Left colon (tissue), 2 donors: ENCODE data around the gene HJV. TPM values are rescaled to one million over a fixed set of nuclear protein-coding genes. Genes with fewer than 3 reads are reported as not detected.

Experiments used
- ATAC-seq: fragments of 200-7000 bp; cut with Tn5 transposase; one replicate; pipeline ENCODE4 v1.9.1; 2020; ENCODE audit warnings: mild to moderate bottlenecking, moderate library complexity
- DNase-seq, 2 donors: peaks; one replicate each; pipeline ENCODE4 v3.0.0-alpha.2; 2020
- intact Hi-C, 2 donors: fragments of 100-400 bp; cut with DNase I in 1 of 2; cut with micrococcal nuclease in 1 of 2; formaldehyde crosslinking; loops; one replicate each; pipeline versions ENCODE4 v1.11.2 to v1.14.0; 2022; cut with DNase I, micrococcal nuclease
- total RNA-seq, 2 donors: library from RNA; stranded (reverse); fragmentation: NEBNext Ultra II Directional; extraction: Animal tissue kit (Norgen Biotek cat#: 25700); gene quantifications; one replicate each; pipeline ENCODE4 v1.2.1, GENCODE V29; 2021
- donor health status: DM: no; HTN: no; CAD: no.
- donor health status: DM: yes; HTN: yes; CAD: no.

HJV gene
- total RNA-seq, 2 donors from 2014 or later, result not detected

DNA sequence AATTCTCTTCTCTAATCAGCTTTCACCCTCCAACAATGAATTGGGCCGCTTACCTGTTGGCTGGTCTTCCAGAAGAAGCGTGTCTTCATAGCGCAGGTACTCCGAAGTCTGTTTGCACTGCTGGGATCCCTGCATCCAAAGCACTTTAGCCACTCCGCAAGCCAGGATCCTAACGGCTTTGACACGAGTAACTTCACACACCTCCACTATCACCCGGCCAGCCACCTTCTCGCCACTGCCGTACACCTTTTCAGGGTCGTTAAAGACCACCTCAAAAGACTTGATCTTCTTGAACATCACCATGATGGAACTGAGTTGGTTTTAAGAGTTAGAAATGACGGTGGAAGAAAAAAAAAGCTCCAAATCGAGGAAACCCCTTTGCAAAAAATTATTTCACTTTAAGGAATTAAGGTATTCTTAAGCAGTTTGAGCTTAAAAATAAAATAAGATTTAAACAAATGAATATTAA is 25.5 kb downstream of the HJV start:
- ATAC-seq (peak; percentile 4), DNase-seq (no peak)
- intact Hi-C loops, result no loop called here

- intact Hi-C loops, result no loop called here
- DNase-seq (no peak), ATAC-seq (no peak)
Measured at GRCh38 chr1:145995148-145995881, 26.2 kb downstream of the HJV start.

DNA sequence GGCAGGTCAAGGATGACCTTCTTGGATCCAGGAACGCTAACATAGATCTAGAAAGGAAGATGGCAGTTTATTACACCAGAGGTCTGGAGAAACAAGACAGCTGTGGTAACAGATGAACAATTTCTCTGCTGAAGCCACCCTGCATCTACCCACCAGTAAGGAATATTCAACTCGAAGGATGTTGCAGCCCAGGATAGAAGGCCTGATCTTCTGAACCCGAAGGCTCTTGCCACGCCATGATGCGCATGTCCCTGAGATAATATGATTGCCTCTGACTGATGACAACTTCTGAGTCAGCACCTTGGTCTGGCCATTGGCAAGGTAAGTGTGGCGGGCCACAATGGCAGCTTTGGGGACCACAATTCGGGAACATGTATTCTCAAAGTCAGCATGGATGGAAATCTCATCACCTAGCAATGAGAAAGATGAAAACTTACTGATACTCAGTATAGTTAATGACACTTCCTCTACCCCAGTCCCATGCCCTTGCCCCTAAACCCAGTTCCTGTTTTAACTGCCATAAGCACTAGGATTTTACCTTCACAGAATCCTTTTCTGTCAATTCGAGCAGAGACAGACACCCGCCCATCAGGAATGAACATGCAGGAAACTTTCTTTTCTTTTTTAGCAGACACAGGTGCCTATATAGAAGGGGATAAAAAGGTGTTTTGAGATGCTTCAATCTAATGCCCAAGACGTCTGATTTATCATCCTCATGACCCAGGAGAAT is 27.0 kb downstream of the HJV start:
- ATAC-seq (no peak), DNase-seq (no peak)
- intact Hi-C loops, result no loop called here

DNA sequence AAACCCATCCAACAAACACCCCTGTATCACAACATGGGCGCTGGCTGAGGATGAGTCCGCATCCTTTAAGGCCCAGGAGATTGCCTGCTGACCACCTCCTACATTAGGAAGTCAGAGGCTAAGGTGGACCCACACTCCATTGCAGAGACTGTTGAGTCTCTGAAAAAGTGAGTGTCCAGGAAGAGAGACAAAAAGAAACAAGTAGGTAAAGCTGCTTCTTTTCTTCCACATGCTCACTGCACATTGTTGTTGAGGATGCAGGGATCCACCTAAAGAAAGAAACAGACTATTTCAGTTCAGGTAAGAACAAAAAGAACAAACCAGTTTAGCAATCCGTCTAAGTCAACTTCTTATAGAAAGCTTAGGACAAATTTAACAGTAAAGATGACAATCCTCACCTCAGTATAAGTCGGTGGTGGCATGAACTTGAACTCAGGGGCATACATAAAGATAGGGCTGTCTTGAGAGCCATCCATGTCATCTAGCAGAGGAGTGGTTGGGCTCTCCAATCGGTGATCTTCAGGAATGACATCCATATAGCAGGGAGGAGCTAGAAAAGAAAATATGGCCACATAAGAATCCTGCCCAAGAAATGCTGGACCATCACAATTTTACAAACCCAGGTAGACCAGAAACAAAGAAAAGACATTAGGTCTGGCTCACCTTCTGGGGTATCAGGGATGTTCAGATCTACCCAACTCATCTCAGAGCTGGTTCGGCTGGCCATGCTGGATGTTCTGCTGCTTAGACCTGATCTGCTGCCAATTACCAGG is 27.7 kb downstream of the HJV start:
- no peak for ATAC-seq
- DNase-seq, result no peak
- intact Hi-C loops, result no loop called here

DNA sequence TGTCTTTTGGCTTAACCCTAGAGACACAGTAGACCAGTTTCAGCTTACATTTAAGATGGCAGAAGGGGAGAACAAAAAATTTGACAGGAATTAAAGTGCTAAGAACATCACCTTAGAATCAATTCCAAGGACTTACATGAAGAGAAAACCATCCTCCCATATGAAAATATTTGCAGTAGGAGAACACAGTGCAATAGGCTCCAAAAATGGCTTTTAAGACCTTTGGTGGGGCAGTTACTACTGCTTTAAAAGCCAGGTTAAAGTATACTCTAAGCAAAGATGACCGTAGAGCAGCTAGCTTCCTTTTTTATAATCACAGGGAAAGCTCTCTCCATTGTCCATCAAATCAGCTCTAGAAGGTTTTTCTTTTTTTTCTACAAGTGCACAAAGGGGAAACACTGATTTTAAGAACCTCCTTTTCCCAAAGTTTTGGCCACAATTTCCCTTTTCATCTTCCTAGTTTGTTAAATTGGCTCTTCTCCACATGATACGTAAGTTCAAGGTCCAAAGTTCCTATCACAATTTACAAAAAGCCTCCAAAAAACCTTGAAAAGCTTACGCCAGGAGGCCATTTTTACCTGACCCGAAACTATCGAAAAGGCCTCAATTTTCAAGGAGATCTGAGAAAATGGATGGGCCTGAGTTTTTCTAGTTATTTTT is 28.4 kb downstream of the HJV start:
- no peak for ATAC-seq
- DNase-seq, result no peak
- intact Hi-C loops, result no loop called here

- DNase-seq (no peak), ATAC-seq (no peak)
- intact Hi-C loops, result no loop called here
Measured at GRCh38 chr1:145992502-145992936, 29.0 kb downstream of the HJV start.

DNA sequence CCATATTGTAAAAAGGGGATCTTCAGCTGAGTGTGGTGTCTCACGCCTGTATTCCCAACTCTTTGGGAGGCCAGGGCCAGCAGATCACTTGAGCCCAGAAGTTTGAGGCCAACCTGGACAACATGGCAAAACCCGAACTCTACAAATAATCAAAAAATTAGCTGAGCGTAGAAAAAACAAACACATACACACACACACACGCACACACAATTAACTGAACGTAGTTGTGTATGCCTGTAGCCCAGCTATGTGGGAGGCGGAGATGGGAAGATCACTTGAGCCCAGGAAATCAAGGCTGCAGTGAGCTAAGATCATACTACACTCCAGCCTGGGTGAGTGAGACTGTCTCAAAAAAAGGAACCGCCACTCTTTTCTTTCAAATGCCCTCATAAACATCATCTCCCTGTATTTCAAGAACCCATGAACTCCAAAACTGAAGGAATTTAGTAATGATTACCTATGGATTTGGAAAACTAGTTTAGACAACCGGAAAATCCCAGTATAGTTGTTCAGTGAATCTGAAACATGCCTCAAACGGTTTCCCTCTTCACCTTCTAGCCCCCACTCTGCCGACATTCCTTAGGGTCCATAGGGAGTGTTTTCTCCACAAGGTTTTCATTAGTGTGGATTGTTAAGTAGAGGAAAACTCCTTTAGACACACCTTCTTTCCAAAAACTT is 29.7 kb downstream of the HJV start:
- DNase-seq (no peak), ATAC-seq (no peak)
- intact Hi-C loops, result no loop called here

- DNase-seq, result no peak
- intact Hi-C loops, result no loop called here
- ATAC-seq, result peak; percentile 25
Measured at GRCh38 chr1:145990249-145990855, 31.2 kb downstream of the HJV start.

DNA sequence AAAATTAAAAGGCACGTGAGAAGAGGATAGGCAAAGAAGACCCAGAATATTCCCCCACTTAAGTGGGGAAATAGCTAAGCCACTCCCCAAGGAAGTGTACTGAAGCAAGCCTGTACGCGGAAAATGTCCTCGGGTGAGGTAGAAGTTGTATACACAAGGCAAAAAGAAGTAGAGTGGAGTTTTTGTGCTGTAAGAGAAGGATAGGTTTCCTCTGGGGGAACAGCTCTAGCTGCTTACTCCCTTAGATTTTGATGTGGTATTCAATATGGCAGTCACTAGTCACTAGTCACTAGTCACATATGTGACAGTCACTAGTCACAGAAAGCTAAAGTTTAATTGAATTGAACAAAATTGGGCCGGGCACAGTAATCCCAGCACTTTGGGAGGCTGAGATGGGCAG is 32.8 kb downstream of the HJV start:
- DNase-seq, result peak in 1 of 2 donors; percentile 12
- ATAC-seq, result no peak
- intact Hi-C loops, result no loop called here

GRCh38 chr1:145987926-145988325 is 33.6 kb downstream of the HJV start:
- intact Hi-C loops, result no loop called here
- ATAC-seq, result no peak
- DNase-seq, result no peak

GRCh38 chr1:145986551-145986950 is 35.0 kb downstream of the HJV start:
- intact Hi-C loops, result no loop called here

GRCh38 chr1:145985502-145986439 is 35.8 kb downstream of the HJV start:
- DNase-seq (peak in 1 of 2 donors; percentile 51), ATAC-seq (peak; percentile 48)
- intact Hi-C loops, result no loop called here

More at GRCh38 chr1:145986551-145986950, 35.0 kb downstream of the HJV start:
- ATAC-seq (no peak), DNase-seq (no peak)

DNA sequence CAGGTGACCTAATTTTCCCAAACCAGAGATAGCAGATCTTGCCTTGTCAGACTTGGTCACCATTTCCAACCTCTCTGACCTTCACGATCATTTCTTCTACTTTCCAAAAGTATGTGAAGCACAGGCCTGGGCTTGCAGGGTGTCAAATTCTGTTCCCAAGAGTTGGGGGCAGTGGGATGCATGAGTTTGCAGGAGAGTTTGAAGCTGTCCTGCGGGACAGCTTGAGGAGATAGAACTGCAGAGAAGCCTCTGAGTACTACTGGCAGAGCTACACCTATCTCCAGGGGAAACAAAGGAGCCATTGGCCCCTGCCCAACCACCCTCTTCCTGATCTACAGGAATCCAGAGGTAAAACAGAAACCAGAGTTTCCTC is 36.4 kb downstream of the HJV start:
- intact Hi-C loops, result no loop called here
- ATAC-seq (no peak), DNase-seq (peak in 1 of 2 donors; percentile 35)

DNA sequence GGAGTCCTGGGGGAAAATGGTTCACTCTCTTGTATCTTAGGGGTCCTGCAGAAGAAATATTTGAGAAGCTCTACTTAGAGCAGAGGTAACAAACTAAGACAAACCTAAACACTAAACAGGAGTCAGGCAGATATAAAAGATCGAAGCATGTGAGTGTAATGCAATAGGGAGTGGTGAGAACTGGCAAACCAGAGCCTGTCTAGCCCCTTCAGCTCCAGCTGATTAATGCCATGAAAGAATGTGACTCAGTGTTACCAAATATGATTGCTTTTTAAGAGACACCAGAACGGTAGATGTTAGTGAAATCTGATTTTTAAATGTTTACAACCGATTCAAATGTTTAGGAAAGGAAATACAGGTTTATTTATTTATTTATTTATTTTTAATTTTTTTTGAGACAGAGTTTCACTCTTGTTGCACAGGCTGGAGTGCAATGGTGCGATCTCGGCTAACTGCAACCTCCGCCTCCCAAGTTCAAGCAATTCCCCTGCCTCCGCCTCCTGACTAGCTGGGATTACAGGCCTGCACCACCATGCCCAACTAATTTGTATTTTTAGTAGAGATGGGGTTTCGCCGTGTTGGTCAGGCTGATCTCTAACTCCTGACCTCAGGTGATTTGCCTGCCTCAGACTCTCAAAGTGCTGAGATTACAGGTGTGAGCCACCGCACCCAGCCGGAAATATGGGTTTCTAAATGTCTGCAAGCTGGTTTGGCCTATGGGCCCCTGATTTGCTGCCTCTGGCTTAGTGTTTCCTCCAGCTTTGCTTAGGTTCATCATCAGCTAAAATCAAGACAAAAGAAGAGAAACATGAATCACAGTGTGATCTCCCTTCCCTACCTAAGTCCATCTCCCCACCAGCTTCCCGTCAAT is 37.3 kb downstream of the HJV start:
- ATAC-seq (no peak), DNase-seq (peak in 1 of 2 donors; percentile 43)
- intact Hi-C loops, result no loop called here

DNA sequence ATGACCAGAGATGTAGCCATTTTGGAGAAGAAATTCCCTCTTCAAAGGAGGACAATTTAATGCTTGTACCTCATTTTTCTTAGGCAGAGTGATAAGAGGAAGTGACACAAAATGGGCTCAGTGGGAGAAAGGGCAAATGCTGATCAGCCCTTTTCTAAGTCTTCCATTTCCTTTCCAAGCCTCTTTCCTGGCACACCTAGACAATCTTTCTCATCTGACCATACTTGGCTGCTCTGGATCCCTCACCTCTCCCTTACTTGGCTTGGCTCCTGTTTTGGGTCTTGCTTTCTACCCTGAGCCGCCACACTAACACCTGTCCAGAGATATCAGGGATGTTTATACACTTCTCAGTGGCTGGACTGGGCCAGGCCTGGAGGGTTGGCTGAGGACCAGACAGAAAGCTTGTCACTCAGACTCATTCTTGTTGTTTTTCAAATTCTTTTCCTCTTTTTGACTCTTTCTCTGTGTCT is 38.3 kb downstream of the HJV start:
- ATAC-seq (peak; percentile 17), DNase-seq (peak in 1 of 2 donors; percentile 48)
- intact Hi-C loops, result no loop called here
